WTC11 (cell line): ENCODE data around the gene TCP11L2. TPM values are rescaled to one million over a fixed set of nuclear protein-coding genes. Genes with fewer than 3 reads are reported as not detected.

Experiments used
- ATAC-seq: fragments of 200-7000 bp; cut with Tn5 transposase; 2 replicates; pipeline ENCODE4 v1.10.0; 2021; ENCODE audit warnings: mild to moderate bottlenecking, moderate library complexity
- CTCF ChIA-PET: fragments of 300-600 bp; sonication (Branson Sonifier 250); formaldehyde crosslinking; loops from one replicate; lab custom pipeline; 2021; ENCODE audit warnings: antibody characterized with exemption; lab: Charles Lee
- POLR2A ChIA-PET: fragments of 350-600 bp; sonication (Branson Sonifier 250); formaldehyde crosslinking; loops from one replicate; lab custom pipeline; 2021; ENCODE audit warnings: antibody characterized with exemption; lab: Charles Lee
- DNase-seq: peaks from one replicate; pipeline ENCODE4 v3.0.0; 2021; ENCODE audit warnings: low spot score
- H3K27ac Mint-ChIP-seq: 2 replicates; pipeline ENCODE4 v1.8.0; 2021; ENCODE audit warnings: mixed read lengths
- H3K27me3 Mint-ChIP-seq: 2 replicates; pipeline ENCODE4 v1.8.0; 2021; ENCODE audit warnings: low read depth, mild to moderate bottlenecking, moderate library complexity, mixed read lengths
- H3K36me3 Mint-ChIP-seq: 2 replicates; pipeline ENCODE4 v1.8.0; 2021; ENCODE audit warnings: mixed read lengths
- H3K4me1 Mint-ChIP-seq: 2 replicates; pipeline ENCODE4 v1.8.0; 2022; ENCODE audit warnings: mixed read lengths
- H3K4me3 Mint-ChIP-seq: 2 replicates; pipeline ENCODE4 v1.8.0; 2021; ENCODE audit warnings: mild to moderate bottlenecking, moderate library complexity, mixed read lengths
- H3K9me3 Mint-ChIP-seq: 2 replicates; pipeline ENCODE4 v1.8.0; 2021; ENCODE audit warnings: mixed read lengths
- ATF2 ChIP-seq: sonication (generic); formaldehyde crosslinking; IDR thresholded peaks from 2 replicates; pipeline ENCODE4 v1.8.1; 2022; ENCODE audit warnings: low read depth, missing genetic modification reagents, borderline replicate concordance
- ATF6 ChIP-seq: sonication (generic); formaldehyde crosslinking; IDR thresholded peaks from 2 replicates; pipeline ENCODE4 v1.8.1; 2023; ENCODE audit warnings: mild to moderate bottlenecking, missing genetic modification reagents
- JAZF1 ChIP-seq: fragments of 250-450 bp; sonication (Bioruptor Pico); IDR thresholded peaks from 2 replicates; pipeline ENCODE4 v1.9.0; 2021; ENCODE audit warnings: moderate library complexity, mild to moderate bottlenecking, inconsistent platforms
- NFYB ChIP-seq: sonication (generic); formaldehyde crosslinking; conservative IDR thresholded peaks from 2 replicates; pipeline ENCODE4 v1.8.0; 2022; ENCODE audit warnings: low read depth, missing genetic modification reagents
- NR3C1 ChIP-seq: sonication (generic); formaldehyde crosslinking; conservative IDR thresholded peaks from 2 replicates; pipeline ENCODE4 v1.8.1; 2023; ENCODE audit warnings: low read depth, mild to moderate bottlenecking, missing genetic modification reagents
- ZNF138 ChIP-seq: sonication (generic); formaldehyde crosslinking; conservative IDR thresholded peaks from 2 replicates; pipeline ENCODE4 v1.8.1; 2022; ENCODE audit warnings: mild to moderate bottlenecking, moderate library complexity, missing genetic modification reagents
- ZNF219 ChIP-seq: sonication (generic); formaldehyde crosslinking; IDR thresholded peaks from 2 replicates; pipeline ENCODE4 v1.8.0; 2023; ENCODE audit warnings: missing genetic modification reagents, mild to moderate bottlenecking, borderline replicate concordance
- ZNF232 ChIP-seq: sonication (generic); formaldehyde crosslinking; IDR thresholded peaks from 2 replicates; pipeline ENCODE4 v1.8.0; 2022; ENCODE audit warnings: mild to moderate bottlenecking, missing genetic modification reagents
- ZNF263 ChIP-seq: sonication (generic); formaldehyde crosslinking; IDR thresholded peaks from 2 replicates; pipeline ENCODE4 v1.8.1; 2022; ENCODE audit warnings: low read depth, mild to moderate bottlenecking, moderate library complexity, missing genetic modification reagents
- ZNF317 ChIP-seq: sonication (generic); formaldehyde crosslinking; IDR thresholded peaks from 2 replicates; pipeline ENCODE4 v1.8.1; 2023; ENCODE audit warnings: low read depth, mild to moderate bottlenecking, moderate library complexity, missing genetic modification reagents, borderline replicate concordance
- ZNF416 ChIP-seq: fragments of 250-450 bp; sonication (Bioruptor Pico); IDR thresholded peaks from 2 replicates; pipeline ENCODE4 v1.9.0; 2021; ENCODE audit warnings: mild to moderate bottlenecking, inconsistent platforms
- ZNF532 ChIP-seq: fragments of 250-450 bp; sonication (Bioruptor Pico); IDR thresholded peaks from 2 replicates; pipeline ENCODE4 v1.9.0; 2021; ENCODE audit warnings: mild to moderate bottlenecking, borderline replicate concordance
- ZNF671 ChIP-seq: fragments of 250-450 bp; sonication (Bioruptor Pico); IDR thresholded peaks from 2 replicates; pipeline ENCODE4 v1.8.0; 2021; ENCODE audit warnings: mild to moderate bottlenecking
- total RNA-seq: library from RNA; stranded (reverse); gene quantifications from 3 replicates; pipeline ENCODE4 v1.2.3, GENCODE V29; 2021
- TF ChIP-seq, protein P1 (sequence below): fragments of 250-450 bp; sonication (Bioruptor Pico); IDR thresholded peaks from 2 replicates; pipeline ENCODE4 v1.9.0; 2021; ENCODE audit warnings: mild to moderate bottlenecking
- TF ChIP-seq, protein P2 (sequence below): sonication (generic); formaldehyde crosslinking; IDR thresholded peaks from 2 replicates; pipeline ENCODE4 v1.8.1; 2023; ENCODE audit warnings: mild to moderate bottlenecking, missing genetic modification reagents, moderate library complexity

The TCP11L2 gene
- total RNA-seq, 1 experiment from 2014 or later: 12.3 TPM

DNA sequence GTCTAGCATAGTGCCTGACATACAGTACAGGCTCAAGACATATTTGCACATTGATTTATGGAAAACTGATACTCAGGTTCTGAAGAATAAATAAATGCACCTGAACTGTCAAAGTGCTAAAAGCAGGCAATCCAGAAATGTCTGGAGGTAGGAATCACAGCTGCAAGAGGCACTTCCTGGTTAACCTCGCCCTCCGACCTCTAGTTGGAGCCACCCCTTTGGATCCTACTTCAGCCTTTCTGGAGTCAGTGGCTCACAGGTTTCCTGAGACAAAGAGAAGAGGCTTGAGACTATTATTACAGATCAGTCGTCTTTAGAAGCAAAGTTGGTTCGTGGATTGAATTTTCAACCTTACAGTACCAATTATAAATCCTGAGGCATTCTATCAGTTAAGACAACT, 13.0 kb downstream of the TCP11L2 start:
- ATAC-seq (peak; percentile 66), DNase-seq (no peak)
- Mint-ChIP-seq H3K4me1 (peaks cover 9% of the 10 kb centered on the region; the same call in 1 of the 2 replicates), H3K36me3 (peaks cover 3% of the 10 kb centered on the region; the same call in 1 of the 2 replicates), H3K27me3 (no peaks in the 10 kb centered on the region), H3K4me3 (no peak overlapping the region), H3K27ac (no peak overlapping the region), H3K9me3 (no peaks in the 10 kb centered on the region)
- ChIA-PET POLR2A (interaction anchor here (0.6 kb wide), 1 partner anchor 15 kb away, joined by 3 read pairs; no protein-coding TSS in a partner anchor), CTCF (interaction anchor here (0.8 to 1.1 kb wide), 5 partner anchors 18 to 92 kb away, joined by 3 to 5 read pairs (median 4); no protein-coding TSS in a partner anchor)
- TF ChIP-seq ZNF219 (no peak), ZNF416 (CRISPR knock-in tag) (no peak), NR3C1 (CRISPR knock-in tag) (no peak), ATF2 (CRISPR knock-in tag) (no peak)
- TF ChIP-seq, all 79 proteins: peak for 0

- Mint-ChIP-seq H3K36me3 (peaks cover 3% of the 10 kb centered on the region; the same call in 1 of the 2 replicates), H3K9me3 (no peaks in the 10 kb centered on the region), H3K27me3 (no peaks in the 10 kb centered on the region), H3K27ac (no peak overlapping the region), H3K4me1 (0 out of 2 replicates have a peak, but pooled peaks cover 3% of the 10 kb centered on the region), H3K4me3 (no peak overlapping the region)
- ATAC-seq (no peak), DNase-seq (no peak)
- POLR2A ChIA-PET: no interaction called here
- CTCF ChIA-PET: interaction anchor here (1.1 kb wide), 2 partner anchors 35 to 40 kb away, joined by 3 read pairs; partner anchors contain the start of gene POLR3B
- TF ChIP-seq ZNF263 (CRISPR knock-in tag) (no peak), NR3C1 (CRISPR knock-in tag) (no peak), ZNF317 (CRISPR knock-in tag) (no peak), ZNF138 (no peak), ZNF232 (CRISPR knock-in tag) (no peak)
Observed at GRCh38 chr12:106317406-106318082, 15.0 kb downstream of the TCP11L2 start.

- ATAC-seq (no peak), DNase-seq (no peak)
- CTCF ChIA-PET: no interaction called here
- no peaks in the 10 kb centered on the region for H3K4me1 Mint-ChIP-seq
- no peak overlapping the region for H3K4me3 Mint-ChIP-seq
- H3K27ac Mint-ChIP-seq: no peak overlapping the region
- H3K9me3 Mint-ChIP-seq: no peaks in the 10 kb centered on the region
- peaks cover 24% of the 10 kb centered on the region for H3K27me3 Mint-ChIP-seq
- POLR2A ChIA-PET: interaction anchor here (0.6 kb wide), 1 partner anchor 15 kb away, joined by 3 read pairs; no protein-coding TSS in a partner anchor
- H3K36me3 Mint-ChIP-seq: peaks cover 3% of the 10 kb centered on the region; the same call in 1 of the 2 replicates
- TF ChIP-seq, protein P1, sequence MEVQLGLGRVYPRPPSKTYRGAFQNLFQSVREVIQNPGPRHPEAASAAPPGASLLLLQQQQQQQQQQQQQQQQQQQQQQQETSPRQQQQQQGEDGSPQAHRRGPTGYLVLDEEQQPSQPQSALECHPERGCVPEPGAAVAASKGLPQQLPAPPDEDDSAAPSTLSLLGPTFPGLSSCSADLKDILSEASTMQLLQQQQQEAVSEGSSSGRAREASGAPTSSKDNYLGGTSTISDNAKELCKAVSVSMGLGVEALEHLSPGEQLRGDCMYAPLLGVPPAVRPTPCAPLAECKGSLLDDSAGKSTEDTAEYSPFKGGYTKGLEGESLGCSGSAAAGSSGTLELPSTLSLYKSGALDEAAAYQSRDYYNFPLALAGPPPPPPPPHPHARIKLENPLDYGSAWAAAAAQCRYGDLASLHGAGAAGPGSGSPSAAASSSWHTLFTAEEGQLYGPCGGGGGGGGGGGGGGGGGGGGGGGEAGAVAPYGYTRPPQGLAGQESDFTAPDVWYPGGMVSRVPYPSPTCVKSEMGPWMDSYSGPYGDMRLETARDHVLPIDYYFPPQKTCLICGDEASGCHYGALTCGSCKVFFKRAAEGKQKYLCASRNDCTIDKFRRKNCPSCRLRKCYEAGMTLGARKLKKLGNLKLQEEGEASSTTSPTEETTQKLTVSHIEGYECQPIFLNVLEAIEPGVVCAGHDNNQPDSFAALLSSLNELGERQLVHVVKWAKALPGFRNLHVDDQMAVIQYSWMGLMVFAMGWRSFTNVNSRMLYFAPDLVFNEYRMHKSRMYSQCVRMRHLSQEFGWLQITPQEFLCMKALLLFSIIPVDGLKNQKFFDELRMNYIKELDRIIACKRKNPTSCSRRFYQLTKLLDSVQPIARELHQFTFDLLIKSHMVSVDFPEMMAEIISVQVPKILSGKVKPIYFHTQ: no peak
- TF ChIP-seq, protein P2, sequence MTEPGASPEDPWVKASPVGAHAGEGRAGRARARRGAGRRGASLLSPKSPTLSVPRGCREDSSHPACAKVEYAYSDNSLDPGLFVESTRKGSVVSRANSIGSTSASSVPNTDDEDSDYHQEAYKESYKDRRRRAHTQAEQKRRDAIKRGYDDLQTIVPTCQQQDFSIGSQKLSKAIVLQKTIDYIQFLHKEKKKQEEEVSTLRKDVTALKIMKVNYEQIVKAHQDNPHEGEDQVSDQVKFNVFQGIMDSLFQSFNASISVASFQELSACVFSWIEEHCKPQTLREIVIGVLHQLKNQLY (CRISPR knock-in tag): no peak
- TF ChIP-seq ZNF671 (CRISPR knock-in tag): no peak
- no peak for TF ChIP-seq NFYB
- TF ChIP-seq ZNF532 (CRISPR knock-in tag): no peak
- no peak for TF ChIP-seq ATF6 (CRISPR knock-in tag)
- TF ChIP-seq JAZF1 (CRISPR knock-in tag): no peak
Observed at GRCh38 chr12:106321139-106321850, 18.8 kb downstream of the TCP11L2 start.
